ENCODE data around the gene HDAC10.
"Not testable (repeated sequence)": the region's sequence is repeated elsewhere in the genome, so short reads cannot be mapped to it uniquely, and the experiment has no call there.

Gene HDAC10

GRCh38 chr22:50284479-50284878 lies 33.4 kb upstream of the HDAC10 start:
- no peak for DNase-seq

- DNase-seq = no peak
Observed at GRCh38 chr22:50283821-50284220, 32.8 kb upstream of the HDAC10 start.

- DNase-seq = no peak
Observed at GRCh38 chr22:50282361-50283155, 31.5 kb upstream of the HDAC10 start.

GRCh38 chr22:50281957-50282356 lies 30.9 kb upstream of the HDAC10 start:
- DNase-seq = no peak

GRCh38 chr22:50281384-50281760 lies 30.3 kb upstream of the HDAC10 start:
- no peak for DNase-seq

- no peak for DNase-seq
Observed at GRCh38 chr22:50280708-50281383, 29.8 kb upstream of the HDAC10 start.

GRCh38 chr22:50280022-50280707 lies 29.1 kb upstream of the HDAC10 start:
- DNase-seq = no peak

GRCh38 chr22:50278956-50279619 lies 28.0 kb upstream of the HDAC10 start:
- DNase-seq = no peak

GRCh38 chr22:50278461-50278860 lies 27.4 kb upstream of the HDAC10 start:
- no peak for DNase-seq

GRCh38 chr22:50277761-50278160 lies 26.7 kb upstream of the HDAC10 start:
- no peak for DNase-seq

- DNase-seq = peak in 5 of 6 experiments; percentile 23 to 40 (median 32)
Observed at GRCh38 chr22:50276143-50276542, 25.1 kb upstream of the HDAC10 start.

GRCh38 chr22:50275181-50276055 lies 24.4 kb upstream of the HDAC10 start:
- no peak for DNase-seq

GRCh38 chr22:50274771-50275170 lies 23.7 kb upstream of the HDAC10 start:
- no peak for DNase-seq

GRCh38 chr22:50274311-50274710 lies 23.2 kb upstream of the HDAC10 start:
- DNase-seq = peak in 4 of 6 experiments; percentile 16 to 33 (median 26)

- DNase-seq = not testable (repeated sequence)
Observed at GRCh38 chr22:50273781-50274180, 22.7 kb upstream of the HDAC10 start.

GRCh38 chr22:50273352-50273751 lies 22.3 kb upstream of the HDAC10 start:
- DNase-seq = not testable (repeated sequence)

- no peak for DNase-seq
Observed at GRCh38 chr22:50272044-50272802, 21.2 kb upstream of the HDAC10 start.

GRCh38 chr22:50271519-50271970 lies 20.5 kb upstream of the HDAC10 start:
- peak in 2 of 6 experiments; percentile 10 to 27 for DNase-seq

- DNase-seq = peak; percentile 27 to 78 (median 60)
Observed at GRCh38 chr22:50270666-50271394, 19.8 kb upstream of the HDAC10 start.

GRCh38 chr22:50269970-50270665 lies 19.1 kb upstream of the HDAC10 start, which contains the start of gene MAPK11:
Gene MAPK11, minus strand, starts transcription at chr22:50270380. Its CDS starts 88 bp downstream, at chr22:50270292.
- DNase-seq = peak; percentile 42 to 78 (median 62)

Measured in stimulated activated naive CD4-positive, alpha-beta T cell (primary cell).